H1 (cell line): ENCODE measurements around the gene SLC15A3. TPM values are rescaled to one million over a fixed set of nuclear protein-coding genes. Genes with fewer than 3 reads are reported as not detected.
A peak's percentile ranks its signal among the peaks of the same experiment; 100 is the strongest.

ENCODE experiments used
- ASH2L ChIP-seq: fragments of 200-600, 300-600 bp; sonication (generic); IDR thresholded peaks from one replicate; pipeline ENCODE4 v1.7.1; 2017; ENCODE audit warnings: low read length
- BRCA1 ChIP-seq: IDR thresholded peaks from 2 replicates; pipeline ENCODE4 v1.6.1; 2012; ENCODE audit warnings: low read depth, low read length, improper control_type of control experiment
- CHD7 ChIP-seq: fragments of 300-600 bp; sonication (generic); IDR thresholded peaks from 2 replicates; pipeline ENCODE4 v1.7.1; 2012; ENCODE audit warnings: low read length, moderate library complexity, mild to moderate bottlenecking, inconsistent platforms; ENCODE audit not compliant: insufficient replicate concordance
- CTBP2 ChIP-seq: IDR thresholded peaks from 2 replicates; pipeline ENCODE4 v1.7.0; 2011; ENCODE audit warnings: borderline replicate concordance, mild to moderate bottlenecking, moderate library complexity, mixed read lengths, low read length; ENCODE audit not compliant: insufficient read depth, insufficient read length
- E2F6 ChIP-seq: IDR thresholded peaks from 2 replicates; pipeline ENCODE4 v1.6.1; 2012; ENCODE audit warnings: inconsistent platforms
- HDAC6 ChIP-seq: IDR thresholded peaks from one replicate; pipeline ENCODE4 v1.7.1; 2012; ENCODE audit warnings: low read depth, mild to moderate bottlenecking, inconsistent platforms, low read length, moderate library complexity
- RBBP5 ChIP-seq: IDR thresholded peaks from 2 replicates; pipeline ENCODE4 v1.7.1; 2012; ENCODE audit warnings: low read depth, mild to moderate bottlenecking, inconsistent platforms, low read length, moderate library complexity, borderline replicate concordance
- TCF12 ChIP-seq: IDR thresholded peaks from 2 replicates; pipeline ENCODE4 v1.6.1; 2011; ENCODE audit warnings: low read depth, mild to moderate bottlenecking, low read length
- TEAD4 ChIP-seq: IDR thresholded peaks from 2 replicates; pipeline ENCODE4 v1.6.1; 2012; ENCODE audit warnings: low read depth, low read length, inconsistent platforms, mixed read lengths
- polyA plus RNA-seq, 7 experiments: library from polyadenylated mRNA; depleted of rRNA in 3 of 7; stranded (reverse) in 5 of 7; unstranded in 2 of 7; fragments of >200 nt in 5 of 7; fragments of 200-250 nt in 2 of 7; gene quantifications; 1 replicate in 5 of 7; 2 replicates in 1 of 7; 4 replicates in 1 of 7; pipeline versions ENCODE4 v1.2.1 to v1.2.3, GENCODE V29; 2011 to 2013; ENCODE audit warnings: missing spikeins in 2 of 7, mixed read lengths in 2 of 7
- total RNA-seq: library from RNA; stranded (reverse); fragmentation: NEBNext Ultra II Directional; extraction: Animal tissue kit (Norgen Biotek cat#: 25700); gene quantifications from 2 replicates; pipeline ENCODE4 v1.2.1, GENCODE V29; 2021

SLC15A3 gene
- total and polyA plus RNA-seq, 2 of the 8 experiments (the other 6 are each of a cell fraction or from before 2014, with no cell fraction given) = 25.8 to 31.0 TPM

- TF ChIP-seq CHD7 (no peak), RBBP5 (no peak), E2F6 (peak; percentile 69), TEAD4 (no peak), CTBP2 (no peak), TCF12 (0 out of 2 replicates have a peak, but pooled peaks have one; percentile 6), ASH2L (peak; percentile 85), HDAC6 (no peak), BRCA1 (no peak; the same call in 1 of the 2 replicates)
Observed at GRCh38 chr11:60906132-60906972, 45.6 kb downstream of the SLC15A3 start, which contains the start of gene PRPF19 (continued).
